Neuronal stem cell (in vitro differentiated cells): ENCODE results near the gene TMEM255B.
A peak's percentile ranks its signal among the peaks of the same experiment; 100 is the strongest.

Experiments
- DNase-seq: peaks from one replicate; pipeline ENCODE4 v3.0.0-alpha.2; 2013; ENCODE audit warnings: low spot score
- H2AFZ ChIP-seq: one replicate; pipeline ENCODE4 v1.6.1; 2013; ENCODE audit warnings: mild to moderate bottlenecking, low read length, inconsistent platforms
- H2AK5ac ChIP-seq: 2 replicates; pipeline ENCODE4 v1.6.1; 2013; ENCODE audit warnings: low read depth, mild to moderate bottlenecking, inconsistent platforms, low read length, moderate library complexity, mixed read lengths
- H2BK120ac ChIP-seq: 2 replicates; pipeline ENCODE4 v1.6.1; 2013; ENCODE audit warnings: low read depth, mild to moderate bottlenecking, inconsistent platforms, low read length, moderate library complexity, mixed read lengths
- H2BK12ac ChIP-seq: one replicate; pipeline ENCODE4 v1.6.1; 2013; ENCODE audit warnings: low read length, inconsistent platforms
- H2BK15ac ChIP-seq: 2 replicates; pipeline ENCODE4 v1.6.1; 2013; ENCODE audit warnings: mild to moderate bottlenecking, low read length, inconsistent platforms, mixed read lengths
- H2BK5ac ChIP-seq: one replicate; pipeline ENCODE4 v1.6.1; 2013; ENCODE audit warnings: inconsistent platforms, mild to moderate bottlenecking, low read length, moderate library complexity
- H3K14ac ChIP-seq: one replicate; pipeline ENCODE4 v1.6.1; 2013; ENCODE audit warnings: low read length, inconsistent platforms
- H3K18ac ChIP-seq: 2 replicates; pipeline ENCODE4 v1.6.1; 2013; ENCODE audit warnings: low read length, inconsistent platforms
- H3K23ac ChIP-seq: 2 replicates; pipeline ENCODE4 v1.6.1; 2013; ENCODE audit warnings: low read depth, mild to moderate bottlenecking, mixed read lengths, low read length, inconsistent platforms; ENCODE audit not compliant: poor library complexity
- H3K27ac ChIP-seq: replicated peaks from 3 replicates; pipeline ENCODE4 v1.5.1; 2013; ENCODE audit warnings: low read length, inconsistent platforms
- H3K27me3 ChIP-seq, 3 experiments: 2 replicates each; pipeline ENCODE4 v1.6.1; 2013; ENCODE audit warnings: low read length in 3 of 3, mild to moderate bottlenecking in 2 of 3, inconsistent platforms in 1 of 3, low read depth in 1 of 3, mixed read lengths in 1 of 3, moderate library complexity in 1 of 3; ENCODE audit not compliant: control insufficient read depth in 3 of 3, insufficient read depth in 3 of 3
- H3K36me3 ChIP-seq, 2 donors: replicated peaks in 1 of 2; 2 replicates each; pipeline ENCODE4 v1.6.1; 2013; ENCODE audit warnings: low read length in 2 of 2; ENCODE audit not compliant: control insufficient read depth in 2 of 2, insufficient read depth in 2 of 2
- H3K4ac ChIP-seq: 2 replicates; pipeline ENCODE4 v1.6.1; 2013; ENCODE audit warnings: inconsistent platforms, mild to moderate bottlenecking, low read length, moderate library complexity
- H3K4me1 ChIP-seq, 2 donors: 1 replicate in 1 of 2; 2 replicates in 1 of 2; pipeline ENCODE4 v1.6.1; 2013; ENCODE audit warnings: low read length in 2 of 2, low read depth in 1 of 2; ENCODE audit not compliant: control insufficient read depth in 2 of 2, insufficient read depth in 1 of 2
- H3K4me2 ChIP-seq: one replicate; pipeline ENCODE4 v1.6.1; 2013; ENCODE audit warnings: mild to moderate bottlenecking, low read length, inconsistent platforms; ENCODE audit not compliant: insufficient read depth, poor library complexity, severe bottlenecking
- H3K4me3 ChIP-seq, 2 donors: 2 replicates each; pipeline ENCODE4 v1.5.1; 2013; ENCODE audit warnings: low read length in 2 of 2, mild to moderate bottlenecking in 2 of 2, inconsistent platforms in 1 of 2, moderate library complexity in 1 of 2
- H3K79me1 ChIP-seq: one replicate; pipeline ENCODE4 v1.6.1; 2013; ENCODE audit warnings: low read depth, mild to moderate bottlenecking, inconsistent platforms, low read length, moderate library complexity
- H3K9ac ChIP-seq: one replicate; pipeline ENCODE4 v1.6.1; 2013; ENCODE audit warnings: mild to moderate bottlenecking, low read depth, low read length, inconsistent platforms; ENCODE audit not compliant: poor library complexity
- H3K9me3 ChIP-seq, 2 donors: replicated peaks in 1 of 2; 2 replicates each; pipeline versions ENCODE3 to v1.6.1; 2013; ENCODE audit warnings: low read length in 2 of 2, mild to moderate bottlenecking in 2 of 2, inconsistent platforms in 1 of 2, low read depth in 1 of 2, mixed read lengths in 1 of 2, moderate library complexity in 1 of 2; ENCODE audit not compliant: control insufficient read depth in 2 of 2, insufficient read depth in 1 of 2
- H4K8ac ChIP-seq: one replicate; pipeline ENCODE4 v1.6.1; 2013; ENCODE audit warnings: low read depth, mild to moderate bottlenecking, inconsistent platforms, low read length, moderate library complexity
- H4K91ac ChIP-seq: one replicate; pipeline ENCODE4 v1.6.1; 2013; ENCODE audit warnings: low read length, low read depth, mild to moderate bottlenecking, inconsistent platforms; ENCODE audit not compliant: poor library complexity
- WGBS, 2 donors: extraction: QIAGEN DNeasy Blood & Tissue Kit; methylation state at CpG; one replicate each; pipeline ENCODE4 v1.1.7; 2013; ENCODE audit warnings: missing lambda C conversion rate in 2 of 2, mixed read lengths in 1 of 2; ENCODE audit not compliant: insufficient read length in 2 of 2, insufficient replicate concordance in 1 of 2; ENCODE audit errors: extremely low coverage in 2 of 2; 5-methylcytosine and 5-hydroxymethylcytosine counted together

Gene TMEM255B

DNA sequence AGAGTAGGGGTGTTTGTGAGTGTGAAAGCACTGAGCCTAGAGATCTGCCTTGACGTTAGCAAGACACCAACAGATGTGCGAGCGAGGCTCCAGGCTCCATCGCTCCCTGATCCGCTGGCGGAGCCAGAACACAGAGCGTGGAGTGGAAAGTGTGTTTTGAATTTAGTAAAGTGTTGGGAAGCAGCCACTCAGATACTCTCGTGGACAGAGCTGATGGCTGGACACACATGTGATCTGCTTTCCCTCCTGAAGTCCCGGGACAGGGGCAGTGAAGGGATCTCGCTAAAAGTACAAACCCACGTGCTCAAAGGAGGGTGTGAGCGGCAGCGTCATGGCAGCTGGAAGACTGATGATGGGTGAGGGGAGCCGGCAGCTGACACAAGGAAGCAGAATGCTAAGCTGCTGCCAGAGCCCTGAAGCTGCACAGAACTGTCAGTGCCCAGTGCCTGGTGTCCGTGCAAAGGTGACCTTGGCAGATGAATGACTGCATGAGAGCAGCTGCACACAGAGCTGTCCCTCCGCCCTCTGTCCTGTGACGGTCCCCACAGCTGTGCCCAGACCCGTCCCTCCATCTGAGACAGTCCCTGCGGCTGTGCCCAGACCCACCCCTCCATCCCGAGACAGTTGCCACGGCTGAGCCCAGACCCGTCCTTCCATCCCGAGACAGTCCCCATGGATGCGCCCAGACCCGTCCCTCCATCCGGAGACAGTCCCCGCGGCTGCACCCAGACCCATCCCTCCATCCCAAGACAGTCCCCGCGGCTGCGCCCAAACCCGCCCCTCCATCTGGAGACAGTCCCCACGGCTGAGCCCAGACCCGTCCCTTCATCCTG is 29.6 kb upstream of the TMEM255B start:
- Histone ChIP-seq H3K9ac (peak overlapping the region; percentile 12), H3K36me3 (peaks cover 0 to 2% of the 10 kb centered on the region in 2 donors), H2BK5ac (no peak overlapping the region), H3K4me3 (no peak overlapping the region), H3K27ac (no peak overlapping the region), H3K18ac (peak overlapping the region; percentile 70), H3K14ac (peak overlapping the region; percentile 97), H2AK5ac (no peak overlapping the region), H2BK15ac (no peak overlapping the region), H3K27me3 (peaks cover 0 to 24% (median 0%) of the 10 kb centered on the region in 3 experiments), H3K4ac (peak overlapping the region; percentile 76), H3K4me1 (peaks cover 5 to 7% of the 10 kb centered on the region in 2 donors), H3K9me3 (peaks cover 0 to 19% of the 10 kb centered on the region in 2 donors), H4K91ac (no peak overlapping the region), H3K23ac (peak overlapping the region; percentile 85), H2BK12ac (peak overlapping the region; percentile 41), H3K79me1 (peaks cover 7% of the 10 kb centered on the region), H2BK120ac (no peak overlapping the region), H2AFZ (no peak overlapping the region), H3K4me2 (no peak overlapping the region), H4K8ac (no peak overlapping the region)
- no CpG with 5 or more reads among the region's 34 CpGs for WGBS, 2 donors
- DNase-seq = no peak

GRCh38 chr13:113730258-113730691 is 28.8 kb upstream of the TMEM255B start:
- Histone ChIP-seq H3K4me2 (peak overlapping the region; percentile 11), H3K4ac (peak overlapping the region; percentile 53), H3K4me3 (no peak overlapping the region), H4K91ac (no peak overlapping the region), H3K14ac (no peak overlapping the region), H3K27me3 (peaks cover 0 to 24% (median 0%) of the 10 kb centered on the region in 3 experiments), H3K9me3 (peaks cover 0 to 19% of the 10 kb centered on the region in 2 donors), H2BK120ac (no peak overlapping the region), H2BK12ac (no peak overlapping the region), H3K79me1 (peaks cover 7% of the 10 kb centered on the region), H2BK5ac (no peak overlapping the region), H3K27ac (no peak overlapping the region), H3K36me3 (peaks cover 0 to 2% of the 10 kb centered on the region in 2 donors), H2BK15ac (peak overlapping the region; percentile 11), H2AK5ac (no peak overlapping the region), H3K9ac (no peak overlapping the region), H2AFZ (no peak overlapping the region), H3K23ac (no peak overlapping the region), H3K4me1 (peaks cover 4 to 5% of the 10 kb centered on the region in 2 donors), H4K8ac (no peak overlapping the region), H3K18ac (peak overlapping the region; percentile 83)
- DNase-seq = no peak
- WGBS, 2 donors = no CpG with 5 or more reads among the region's 21 CpGs

DNA sequence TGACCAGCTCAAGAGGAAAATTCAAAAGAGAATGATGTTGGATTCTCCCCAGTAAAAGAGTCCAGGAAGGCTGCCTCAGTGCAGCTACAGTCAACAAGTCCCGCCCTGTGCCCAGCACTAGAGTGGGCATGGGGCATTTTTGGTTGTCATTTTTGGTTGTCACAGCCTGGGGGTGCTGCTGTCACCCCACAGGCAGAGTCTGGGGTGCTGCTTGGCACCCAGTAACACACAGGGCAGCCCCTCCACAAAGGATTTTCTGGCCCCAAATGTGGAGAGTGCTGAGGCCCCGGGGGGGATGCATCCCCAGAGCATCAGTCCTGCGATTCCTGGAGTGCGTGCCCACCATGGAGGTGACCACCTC is 28.2 kb upstream of the TMEM255B start:
- no CpG with 5 or more reads among the region's 4 CpGs for WGBS, 2 donors
- H3K4me2 ChIP-seq = no peak overlapping the region
- no peak overlapping the region for H2AFZ ChIP-seq
- H3K79me1 ChIP-seq = peaks cover 7% of the 10 kb centered on the region
- H4K8ac ChIP-seq = no peak overlapping the region
- H2BK5ac ChIP-seq = no peak overlapping the region
- H3K23ac ChIP-seq = no peak overlapping the region
- peak overlapping the region; percentile 56 for H3K14ac ChIP-seq
- H3K18ac ChIP-seq = no peak overlapping the region
- no peak overlapping the region for H2BK120ac ChIP-seq
- H3K27me3 ChIP-seq = peaks cover 0 to 24% (median 0%) of the 10 kb centered on the region in 3 experiments
- peak overlapping the region; percentile 11 for H2BK15ac ChIP-seq
- H2AK5ac ChIP-seq = no peak overlapping the region
- H3K4ac ChIP-seq = no peak overlapping the region
- no peak overlapping the region for H4K91ac ChIP-seq
- H3K9me3 ChIP-seq = peaks cover 0 to 19% of the 10 kb centered on the region in 2 donors
- H2BK12ac ChIP-seq = no peak overlapping the region
- H3K4me3 ChIP-seq = no peak overlapping the region
- H3K36me3 ChIP-seq = peaks cover 0 to 2% of the 10 kb centered on the region in 2 donors
- no peak overlapping the region for H3K27ac ChIP-seq
- H3K4me1 ChIP-seq = peaks cover 4 to 5% of the 10 kb centered on the region in 2 donors
- DNase-seq = no peak
- H3K9ac ChIP-seq = no peak overlapping the region
